NK-92 (cell line): Measurements from ENCODE around the gene FAM111A.

Experiments
- DNase-seq: peaks from one replicate; lab custom pipeline; 2025; ENCODE audit not compliant: unreplicated experiment; lab: John Stamatoyannopoulos, UW

The FAM111A gene

GRCh38 chr11:59198726-59199125 is 56.1 kb downstream of the FAM111A start:
- no peak for DNase-seq

GRCh38 chr11:59199546-59200422 is 57.1 kb downstream of the FAM111A start:
- no peak for DNase-seq

- no peak for DNase-seq
Measured at GRCh38 chr11:59200423-59200746, 57.7 kb downstream of the FAM111A start.

- no peak for DNase-seq
Measured at GRCh38 chr11:59201353-59201752, 58.7 kb downstream of the FAM111A start.
